ENCODE results near the gene KDM3A.

The KDM3A gene

DNA sequence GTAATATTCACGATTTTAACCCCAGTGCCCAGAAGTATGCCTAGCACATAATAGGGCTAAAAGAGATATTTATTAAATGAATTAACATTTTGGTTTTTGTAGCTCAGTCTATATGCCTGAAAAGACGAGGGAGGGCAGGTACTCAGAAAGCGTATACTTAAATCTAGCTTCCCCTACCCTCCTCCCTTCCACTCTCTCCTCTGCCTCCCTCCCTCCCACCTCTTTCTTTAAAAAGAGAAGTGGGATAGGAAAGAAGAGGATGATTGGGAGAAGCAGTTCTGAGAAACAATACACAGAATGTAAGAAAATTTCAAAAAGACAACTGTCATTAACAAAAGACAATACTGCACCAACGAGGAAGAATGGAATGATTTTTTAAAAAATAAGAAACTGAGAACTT is 82.3 kb downstream of the KDM3A start:
- POLR2A ChIA-PET (ENCODE audit: low non-redundant PET), result no interaction called here
- TF ChIP-seq, protein P1, sequence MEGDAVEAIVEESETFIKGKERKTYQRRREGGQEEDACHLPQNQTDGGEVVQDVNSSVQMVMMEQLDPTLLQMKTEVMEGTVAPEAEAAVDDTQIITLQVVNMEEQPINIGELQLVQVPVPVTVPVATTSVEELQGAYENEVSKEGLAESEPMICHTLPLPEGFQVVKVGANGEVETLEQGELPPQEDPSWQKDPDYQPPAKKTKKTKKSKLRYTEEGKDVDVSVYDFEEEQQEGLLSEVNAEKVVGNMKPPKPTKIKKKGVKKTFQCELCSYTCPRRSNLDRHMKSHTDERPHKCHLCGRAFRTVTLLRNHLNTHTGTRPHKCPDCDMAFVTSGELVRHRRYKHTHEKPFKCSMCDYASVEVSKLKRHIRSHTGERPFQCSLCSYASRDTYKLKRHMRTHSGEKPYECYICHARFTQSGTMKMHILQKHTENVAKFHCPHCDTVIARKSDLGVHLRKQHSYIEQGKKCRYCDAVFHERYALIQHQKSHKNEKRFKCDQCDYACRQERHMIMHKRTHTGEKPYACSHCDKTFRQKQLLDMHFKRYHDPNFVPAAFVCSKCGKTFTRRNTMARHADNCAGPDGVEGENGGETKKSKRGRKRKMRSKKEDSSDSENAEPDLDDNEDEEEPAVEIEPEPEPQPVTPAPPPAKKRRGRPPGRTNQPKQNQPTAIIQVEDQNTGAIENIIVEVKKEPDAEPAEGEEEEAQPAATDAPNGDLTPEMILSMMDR (conservative IDR thresholded peaks at IDR 0.05; ENCODE audit: low read depth), result no peak
- H3K27ac ChIP-seq, result no peak overlapping the region
- CTCF ChIA-PET, result no interaction called here
- DNase-seq (ENCODE audit: low spot score), result no peak

DNA sequence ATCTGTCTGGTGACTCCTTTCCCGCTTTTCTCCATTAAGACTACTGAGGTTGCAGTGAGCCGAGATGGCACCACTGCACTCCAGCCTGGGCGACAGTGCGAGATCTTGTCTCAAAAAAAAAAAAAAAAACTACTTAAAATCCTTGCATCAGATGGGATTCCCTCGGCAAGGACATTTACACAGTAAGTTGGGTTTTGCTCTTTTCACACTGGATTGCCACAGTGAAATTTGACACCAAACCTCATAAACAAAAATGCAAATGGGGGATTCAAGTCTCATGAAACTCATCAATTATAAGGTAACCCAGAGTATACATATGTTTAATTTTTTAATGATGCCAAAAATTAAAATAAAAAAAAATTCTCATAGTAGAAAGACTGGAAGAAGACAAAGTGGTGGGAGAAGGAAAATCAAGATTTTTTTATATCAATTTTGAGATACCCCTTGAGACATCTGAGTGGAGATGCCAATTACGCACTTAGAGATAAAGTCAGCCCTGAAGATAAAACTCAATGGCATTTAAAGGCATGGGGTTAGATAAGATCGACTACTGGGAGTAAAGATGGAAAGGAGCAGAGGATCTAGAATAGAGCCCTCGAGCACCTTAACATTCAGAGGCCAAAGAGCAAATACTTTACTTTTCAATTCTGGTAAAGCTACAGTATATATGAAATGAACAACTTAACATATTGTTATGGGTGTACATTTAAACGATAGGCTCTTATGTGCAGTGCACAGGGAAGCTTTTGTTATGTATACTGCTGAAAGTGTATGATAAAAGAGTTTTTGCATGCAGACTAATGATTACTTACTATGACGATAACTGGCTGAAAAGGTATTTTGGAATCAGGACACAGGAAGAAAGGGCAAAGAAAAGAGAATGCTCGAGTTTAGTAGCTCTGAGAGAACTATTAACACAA is 84.5 kb downstream of the KDM3A start:
- no peak for DNase-seq (ENCODE audit: low spot score)
- TF ChIP-seq, protein P1 (conservative IDR thresholded peaks at IDR 0.05; ENCODE audit: low read depth), result no peak
- ChIA-PET POLR2A (ENCODE audit: low non-redundant PET) (no interaction called here), CTCF (interaction anchor here (0.6 kb wide), 1 partner anchor 305 kb away, joined by 5 read pairs; no protein-coding TSS in a partner anchor)
- H3K27ac ChIP-seq, result no peak overlapping the region

DNA sequence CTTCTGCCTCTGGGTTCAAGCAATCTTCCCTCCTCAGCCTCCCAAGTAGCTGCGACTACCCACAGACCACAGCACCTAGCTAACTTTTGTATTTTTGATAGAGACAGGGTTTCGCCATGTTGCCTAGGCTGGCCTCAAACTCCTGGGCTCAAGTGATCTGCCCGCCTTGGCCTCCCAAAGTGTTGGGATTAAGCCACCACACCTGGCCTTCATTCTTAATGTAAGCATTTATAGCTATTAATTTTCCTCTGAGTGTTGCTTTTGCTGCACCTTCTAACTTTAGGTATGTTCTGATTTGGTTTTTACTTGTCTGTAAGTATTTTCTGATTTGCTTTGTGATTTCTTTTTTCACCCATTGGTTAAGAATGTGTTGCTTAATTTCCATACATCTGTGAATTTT is 92.4 kb downstream of the KDM3A start:
- POLR2A ChIA-PET (ENCODE audit: low non-redundant PET), result no interaction called here
- H3K27ac ChIP-seq, result no peak overlapping the region

DNA sequence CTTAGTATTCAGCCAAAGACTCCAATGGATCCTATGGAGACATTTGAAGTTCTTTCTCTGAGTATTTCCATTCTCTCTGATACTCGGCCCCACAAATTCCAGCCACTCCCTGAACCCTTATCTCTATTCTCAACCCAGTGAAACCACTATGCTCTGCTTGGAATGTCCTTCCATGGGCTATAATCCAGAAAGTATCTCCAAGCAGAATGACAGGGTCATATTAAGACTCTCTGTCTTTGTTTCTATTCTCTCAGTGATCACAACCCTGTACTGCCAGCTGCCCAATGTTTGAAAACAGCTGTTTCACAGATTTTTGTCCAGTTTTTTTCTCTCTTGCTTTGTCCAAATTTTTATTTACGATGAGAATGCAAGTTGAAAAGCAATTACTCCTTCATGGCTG is 100.2 kb downstream of the KDM3A start:
- POLR2A ChIA-PET (ENCODE audit: low non-redundant PET), result no interaction called here
- no peak for DNase-seq (ENCODE audit: low spot score)
- CTCF ChIA-PET, result no interaction called here
- H3K27ac ChIP-seq, result no peak overlapping the region
- TF ChIP-seq, protein P1 (conservative IDR thresholded peaks at IDR 0.05; ENCODE audit: low read depth), result no peak

More for the DNA sequence above, 92.4 kb downstream of the KDM3A start:
- TF ChIP-seq, protein P1 (conservative IDR thresholded peaks at IDR 0.05; ENCODE audit: low read depth), result no peak
- CTCF ChIA-PET, result no interaction called here
- no peak for DNase-seq (ENCODE audit: low spot score)

Measured in RWPE1 (cell line).